Right lobe of liver (tissue), 6 donors: ENCODE results near the gene PER2. TPM values are rescaled to one million over a fixed set of nuclear protein-coding genes. Genes with fewer than 3 reads are reported as not detected.
A peak's percentile ranks its signal among the peaks of the same experiment; 100 is the strongest.

Experiments
- ATAC-seq, 4 donors: fragments of 200-7000 bp; cut with Tn5 transposase; one replicate each; pipeline ENCODE4 v1.9.1; 2020; ENCODE audit warnings: mild to moderate bottlenecking in 4 of 4, moderate library complexity in 4 of 4
- DNase-seq, 3 donors: peaks; one replicate each; pipeline ENCODE4 v3.0.0-alpha.2; 2020
- H3K27ac ChIP-seq, 3 donors: fragments of 200-600 bp; one replicate each; pipeline ENCODE4 v1.8.0; 2022
- H3K27me3 ChIP-seq, 2 donors: fragments of 200-600 bp; one replicate each; pipeline ENCODE4 v1.8.0; 2022
- H3K36me3 ChIP-seq, 4 donors: fragments of 200-600 bp; sonication (generic) in 1 of 4; one replicate each; pipeline versions ENCODE4 v1.5.1 to v1.8.0; 2017 to 2022; ENCODE audit warnings: control low read depth in 1 of 4
- H3K4me1 ChIP-seq, 4 donors: fragments of 200-600 bp; sonication (generic) in 1 of 4; one replicate each; pipeline versions ENCODE4 v1.5.1 to v1.8.0; 2017 to 2022; ENCODE audit warnings: control low read depth in 1 of 4
- H3K4me3 ChIP-seq, 3 donors: fragments of 200-600 bp; one replicate each; pipeline ENCODE4 v1.8.0; 2022
- H3K9me3 ChIP-seq, 4 donors: fragments of 200-600 bp; sonication (generic) in 1 of 4; one replicate each; pipeline versions ENCODE4 v1.5.1 to v1.8.0; 2017 to 2022; ENCODE audit warnings: control low read depth in 1 of 4
- CTCF ChIP-seq, 4 donors: fragments of 200-600 bp in 3 of 4; fragments of 450-650 bp in 1 of 4; IDR thresholded peaks; one replicate each; pipeline versions ENCODE4 v1.5.1 to v1.8.0; 2016 to 2022; ENCODE audit warnings: antibody characterized with exemption in 4 of 4, mild to moderate bottlenecking in 2 of 4
- POLR2A ChIP-seq: fragments of 450-650 bp; IDR thresholded peaks from one replicate; pipeline ENCODE4 v1.6.1; 2017; ENCODE audit warnings: antibody characterized with exemption, mild to moderate bottlenecking
- WGBS: methylation state at CpG from one replicate; pipeline ENCODE4 v1.1.6; 2018; ENCODE audit warnings: low coverage, low lambda C conversion rate; ENCODE audit not compliant: insufficient coverage; ENCODE audit errors: missing lambda C conversion rate; 5-methylcytosine and 5-hydroxymethylcytosine counted together
- intact Hi-C, 2 donors: fragments of 100-400 bp; cut with DNase I; formaldehyde crosslinking; loops; one replicate each; pipeline versions ENCODE4 v1.11.2 to v1.14.1; 2022
- total RNA-seq, 6 experiments: library from RNA; depleted of rRNA in 2 of 6; stranded (reverse); fragments of >200 nt in 2 of 6; fragmentation: NEBNext Ultra II Directional in 3 of 6; extraction: Animal tissue kit (Norgen Biotek cat#: 25700) in 3 of 6; gene quantifications; one replicate each; pipeline versions ENCODE4 v1.1.0 to v1.2.4, GENCODE V29; 2016 to 2023
- donor health status: DM: no; HTN: yes; CAD: no.
- donor health status: DM: no; HTN: no; CAD: no.
- donor health status: DM: no; HTN: no; CAD: no.
- donor health status: DM: no; HTN: yes; CAD: no.
- donor health status: DM: no; HTN: yes; CAD: no.

PER2 gene
- total RNA-seq, 6 experiments from 2014 or later: 4.5 to 12.5 (median 6.1) TPM

- no peak overlapping the region for H3K4me3 ChIP-seq
- no peaks in the 10 kb centered on the region for H3K4me1 ChIP-seq
- WGBS: 96% methylated on average over 3 of the region's 8 CpGs
- ATAC-seq (no peak), DNase-seq (no peak)
- intact Hi-C loops: no loop called here
- TF ChIP-seq CTCF (IDR thresholded peaks at IDR 0.05) (no peak), POLR2A (no peak)
- H3K9me3 ChIP-seq: no peaks in the 10 kb centered on the region
- no peak overlapping the region for H3K27ac ChIP-seq
- no peaks in the 10 kb centered on the region for H3K27me3 ChIP-seq
- H3K36me3 ChIP-seq: no peaks in the 10 kb centered on the region
Measured at GRCh38 chr2:238226698-238227586, 61.5 kb downstream of the PER2 start.

- ATAC-seq: peak in 3 of 4 donors; percentile 27 to 65 (median 36)
- 89% methylated on average over 8 of the region's 38 CpGs for WGBS
- no peaks in the 10 kb centered on the region for H3K4me1 ChIP-seq
- intact Hi-C loops: no loop called here
- no peak for DNase-seq
- H3K4me3 ChIP-seq: no peak overlapping the region
- no peak overlapping the region for H3K27ac ChIP-seq
- no peaks in the 10 kb centered on the region for H3K36me3 ChIP-seq
- TF ChIP-seq CTCF (IDR thresholded peaks at IDR 0.05) (no peak), POLR2A (no peak)
- H3K27me3 ChIP-seq: no peaks in the 10 kb centered on the region
- H3K9me3 ChIP-seq: no peaks in the 10 kb centered on the region
Measured at GRCh38 chr2:238225911-238226697, 62.3 kb downstream of the PER2 start.

- Histone ChIP-seq H3K27ac (no peak overlapping the region), H3K4me1 (no peaks in the 10 kb centered on the region), H3K4me3 (no peak overlapping the region), H3K9me3 (no peaks in the 10 kb centered on the region), H3K36me3 (no peaks in the 10 kb centered on the region), H3K27me3 (no peaks in the 10 kb centered on the region)
- 100% methylated on average over 1 of the region's 13 CpGs for WGBS
- intact Hi-C loops: no loop called here
- TF ChIP-seq POLR2A (no peak), CTCF (IDR thresholded peaks at IDR 0.05) (no peak)
- ATAC-seq (no peak), DNase-seq (no peak)
Measured at GRCh38 chr2:238225121-238225520, 63.3 kb downstream of the PER2 start.

- Histone ChIP-seq H3K9me3 (no peaks in the 10 kb centered on the region), H3K4me3 (no peak overlapping the region), H3K4me1 (no peaks in the 10 kb centered on the region), H3K27ac (no peak overlapping the region), H3K27me3 (no peaks in the 10 kb centered on the region), H3K36me3 (no peaks in the 10 kb centered on the region)
- DNase-seq (no peak), ATAC-seq (no peak)
- intact Hi-C loops: no loop called here
- TF ChIP-seq CTCF (IDR thresholded peaks at IDR 0.05) (no peak), POLR2A (no peak)
- 90% methylated on average over 15 of the region's 29 CpGs for WGBS
Measured at GRCh38 chr2:238224356-238225035, 63.9 kb downstream of the PER2 start.
